Hematopoietic multipotent progenitor cell treated with erythropoietin and hydrocortisone succinate and interleukin-3 and kit ligand, for 8 days (in vitro differentiated cells): ENCODE results near the gene MAP2K5.

ENCODE experiments used
- DNase-seq: peaks from one replicate; pipeline ENCODE4 v3.0.0-alpha.2; 2015

The MAP2K5 gene

GRCh38 chr15:67788986-67789385 is 246.5 kb downstream of the MAP2K5 start:
- DNase-seq = no peak

- DNase-seq = no peak
These were observed 248.3 kb downstream of the MAP2K5 start for GRCh38 chr15:67790610-67791319.

DNA sequence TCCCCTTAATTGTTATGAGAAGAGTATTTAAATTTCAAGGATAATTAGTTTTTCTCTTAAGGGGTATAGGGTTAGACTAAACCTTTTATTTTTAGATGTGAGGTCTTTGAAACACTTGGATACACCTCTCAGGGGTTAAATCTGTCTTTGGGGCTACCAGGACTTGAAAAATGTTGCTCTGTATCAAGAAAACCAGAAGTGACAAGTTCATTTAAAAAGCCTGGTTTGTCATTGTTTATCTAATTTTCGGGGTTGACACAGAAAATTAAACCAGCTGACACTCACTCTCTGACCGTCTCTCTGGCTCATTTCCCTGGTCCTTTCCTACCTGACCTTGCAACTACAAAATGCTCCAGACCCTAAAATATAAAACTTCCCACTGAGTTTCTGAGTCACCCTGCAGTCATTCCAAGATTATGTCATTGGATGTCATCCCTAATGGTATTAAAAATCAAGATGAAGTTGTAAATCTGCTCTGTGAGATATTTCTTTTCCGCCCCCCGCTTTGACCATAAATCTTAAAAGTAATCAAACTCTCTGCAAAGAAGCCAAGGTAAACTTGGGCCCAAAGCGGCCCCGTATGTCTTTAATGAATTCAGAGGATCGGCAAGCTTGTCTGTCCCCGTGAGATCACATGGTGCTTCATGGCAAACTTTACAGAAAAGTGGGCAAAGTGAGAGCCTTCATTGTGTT is 249.9 kb downstream of the MAP2K5 start:
- no peak for DNase-seq

DNA sequence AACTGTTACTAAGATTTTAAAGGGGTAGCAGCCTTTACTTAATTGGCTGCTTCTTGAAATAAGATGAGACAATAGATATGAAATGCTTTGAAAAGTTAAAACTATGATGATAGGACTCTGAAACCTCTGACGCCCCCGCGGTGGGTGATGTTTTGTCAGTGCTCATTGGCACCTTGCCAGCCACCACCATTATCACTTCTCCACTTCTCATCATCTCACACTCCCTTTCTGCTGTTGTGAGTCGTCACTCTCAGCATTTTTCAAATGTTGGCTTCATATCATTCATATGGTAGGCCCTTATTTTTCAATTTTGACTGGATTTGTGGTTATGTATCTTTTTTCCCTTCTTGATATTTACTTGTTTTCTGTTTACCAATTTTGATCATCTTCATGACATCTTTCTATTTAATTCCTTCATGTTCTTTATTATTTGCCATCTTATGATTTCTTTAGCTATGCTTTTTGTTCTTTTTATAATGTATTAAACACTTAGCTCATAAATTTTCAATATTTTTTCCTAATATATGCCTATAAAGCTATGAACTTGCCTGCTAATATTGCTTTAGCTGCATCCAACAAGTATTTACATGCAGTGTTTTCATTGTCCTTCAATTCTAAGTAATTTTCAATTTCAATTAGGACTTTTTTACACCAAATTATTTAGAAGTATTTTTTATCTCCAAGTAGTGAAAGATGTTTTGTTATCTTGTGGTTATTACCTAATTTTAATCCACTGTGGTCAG is 252.5 kb downstream of the MAP2K5 start:
- peak; percentile 39 for DNase-seq

DNA sequence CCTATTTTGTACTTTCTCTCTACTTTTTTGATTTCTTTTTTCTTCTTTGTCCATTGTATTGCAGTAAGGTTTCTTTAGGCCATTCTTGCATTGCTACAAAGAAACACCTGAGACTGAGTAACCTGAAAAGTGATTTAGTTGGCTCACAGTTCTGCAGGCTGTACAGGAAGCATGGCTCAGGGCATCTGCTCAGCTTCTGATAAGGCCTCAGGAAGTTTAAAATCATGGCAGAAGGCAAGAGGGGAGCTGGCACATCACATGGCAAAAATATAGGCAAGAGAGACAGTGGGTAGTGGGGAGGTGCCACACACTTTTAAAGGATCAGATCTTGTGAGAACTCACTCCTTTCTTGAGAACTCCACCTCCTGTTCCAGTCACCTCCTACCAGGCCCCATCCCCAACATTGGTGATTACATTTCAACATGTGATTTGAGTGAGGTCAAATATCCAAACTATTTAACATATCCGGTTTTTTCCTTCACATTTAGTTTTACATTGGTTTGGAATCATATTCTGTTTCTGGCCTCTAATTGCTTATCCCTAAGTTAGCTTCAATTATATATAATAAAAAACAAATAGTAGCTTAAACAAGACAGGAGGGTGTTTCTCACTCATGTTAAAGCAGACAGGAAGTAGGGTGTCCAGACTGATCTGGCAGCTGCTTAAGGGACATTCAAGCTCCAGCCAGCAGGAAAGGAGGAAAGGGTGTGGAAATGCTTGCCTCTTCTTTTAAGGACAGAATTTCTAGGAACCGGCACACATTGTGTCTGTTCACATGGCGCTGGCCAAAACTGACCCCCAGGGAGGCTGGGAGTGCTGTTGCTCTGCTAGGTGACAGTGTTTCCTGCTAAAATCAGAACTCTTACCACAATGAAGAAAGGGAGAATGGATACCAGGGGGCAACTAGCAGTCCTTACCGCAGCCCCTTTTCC is 254.0 kb downstream of the MAP2K5 start:
- DNase-seq = no peak

GRCh38 chr15:67799801-67800205 is 257.3 kb downstream of the MAP2K5 start:
- peak; percentile 35 for DNase-seq

- DNase-seq = no peak
These were observed 258.6 kb downstream of the MAP2K5 start for GRCh38 chr15:67801142-67801541.

- DNase-seq = no peak
These were observed 259.7 kb downstream of the MAP2K5 start for GRCh38 chr15:67801926-67802914.

- no peak for DNase-seq
These were observed 260.8 kb downstream of the MAP2K5 start for GRCh38 chr15:67803299-67803698.

DNA sequence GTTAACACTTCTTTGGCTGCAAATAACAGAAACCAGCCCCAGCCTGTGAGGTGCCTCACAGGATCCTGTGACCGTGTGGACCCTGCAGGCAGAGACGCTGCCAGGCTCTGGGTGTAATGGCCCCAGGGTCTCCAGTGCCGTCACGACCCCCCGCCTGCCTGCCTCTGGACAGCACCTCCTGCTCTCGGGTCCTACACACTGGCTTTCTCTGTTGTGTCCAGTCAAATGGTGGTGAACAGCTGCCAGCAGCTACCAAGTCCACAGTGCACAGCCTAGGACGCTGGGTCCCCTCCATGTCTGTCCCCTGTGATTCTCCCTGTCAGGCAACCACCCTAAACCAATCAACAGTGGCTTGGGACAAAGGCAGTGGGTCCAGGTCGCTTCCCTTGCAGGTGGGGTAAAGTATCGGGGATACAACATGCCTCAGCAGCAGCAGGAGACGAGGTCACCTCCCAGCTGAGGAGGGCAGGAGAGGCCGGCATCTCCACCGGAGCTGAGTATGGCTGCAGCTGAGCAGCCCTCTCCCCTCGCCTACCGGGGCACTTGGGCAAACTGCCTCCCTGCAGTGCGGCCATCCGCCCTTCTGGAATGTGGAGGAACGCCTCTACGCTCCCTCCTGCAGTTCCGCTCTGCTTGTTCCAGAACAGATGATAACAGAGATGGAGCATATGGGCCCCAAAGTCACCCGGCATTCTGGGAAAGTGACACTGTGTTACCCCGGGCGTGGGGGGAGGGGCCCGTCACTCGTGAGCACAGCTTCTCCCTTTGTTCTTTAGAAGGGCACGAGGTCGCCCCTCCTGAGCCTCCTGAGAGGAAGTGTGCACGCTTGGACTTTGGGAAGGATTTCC is 261.7 kb downstream of the MAP2K5 start:
- DNase-seq = no peak

DNA sequence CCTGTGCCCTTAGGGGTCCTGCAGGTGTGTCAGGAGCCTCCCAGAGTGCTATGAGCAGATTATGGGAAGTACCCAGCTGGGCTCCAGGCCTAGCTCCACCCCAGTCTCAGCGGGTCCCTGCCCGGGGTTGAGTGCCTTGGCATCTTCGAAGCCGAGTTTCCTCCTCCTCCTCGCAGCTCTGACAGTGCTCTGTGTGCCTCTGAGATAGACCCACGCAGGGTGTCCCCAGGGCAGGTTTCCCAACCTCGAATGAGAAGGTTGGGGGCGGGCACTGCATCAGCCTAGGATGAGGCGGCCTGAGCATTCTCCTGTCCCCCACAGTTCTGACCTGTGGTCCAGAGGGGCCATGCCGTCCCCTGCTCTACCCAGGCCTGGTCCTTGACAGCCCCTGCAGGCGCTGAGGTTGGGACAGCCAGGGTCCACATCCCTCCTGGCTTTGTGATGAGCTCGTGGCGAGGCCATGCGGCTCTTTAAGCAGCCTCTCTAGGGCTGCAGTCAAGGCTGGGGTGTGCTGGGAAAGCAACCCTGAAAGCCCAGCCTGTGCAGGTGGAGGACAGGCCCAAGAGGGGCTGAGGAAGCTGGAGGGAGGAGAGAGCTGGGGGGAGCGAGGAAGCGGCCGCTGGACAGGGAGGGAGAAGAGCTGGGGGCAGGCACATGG is 262.6 kb downstream of the MAP2K5 start:
- DNase-seq = no peak

DNA sequence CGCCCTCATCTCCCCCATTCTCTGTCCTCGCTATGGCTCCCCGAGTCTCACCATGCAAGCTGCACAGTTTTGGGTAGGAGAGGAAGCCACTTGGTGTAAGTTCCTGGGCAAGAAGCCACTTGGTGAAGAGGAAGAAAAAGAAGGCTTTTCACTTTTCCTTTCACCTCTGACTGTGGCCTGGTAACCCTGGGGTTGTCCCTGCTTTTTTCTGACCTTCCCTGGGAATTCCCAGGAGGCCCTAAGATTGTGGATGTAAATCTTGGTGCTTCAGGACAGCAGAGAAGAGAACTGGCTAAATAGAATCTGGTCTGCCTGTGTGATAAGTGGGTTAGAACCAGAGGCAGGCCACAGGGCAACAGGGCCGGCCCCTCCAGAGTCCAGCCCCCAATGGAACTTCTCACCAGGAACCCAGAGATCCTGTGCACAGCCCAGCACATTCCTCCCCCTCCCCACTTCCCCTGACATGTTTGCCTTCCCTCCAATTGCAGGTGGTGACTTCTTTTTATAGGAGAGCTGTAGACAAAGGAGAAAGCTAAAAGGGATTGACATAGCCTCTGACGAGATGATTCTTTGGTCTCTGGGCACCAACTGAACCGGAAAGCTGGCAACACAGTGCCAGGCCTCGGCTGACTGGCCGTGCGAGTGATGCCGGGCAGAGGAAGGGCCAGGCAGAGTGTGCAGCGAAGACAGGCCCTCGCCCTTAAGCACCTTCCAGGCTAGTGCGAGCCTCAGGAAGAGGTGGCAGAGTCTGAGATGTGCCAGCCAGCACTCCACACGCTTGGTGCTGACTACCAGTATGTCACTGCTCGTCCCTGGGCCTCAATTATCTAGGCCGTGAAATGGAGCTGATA is 263.4 kb downstream of the MAP2K5 start:
- no peak for DNase-seq

GRCh38 chr15:67806536-67806935 is 264.0 kb downstream of the MAP2K5 start:
- no peak for DNase-seq

- no peak for DNase-seq
These were observed 264.6 kb downstream of the MAP2K5 start for GRCh38 chr15:67807141-67807540.

GRCh38 chr15:67807836-67808235 is 265.3 kb downstream of the MAP2K5 start:
- no peak for DNase-seq

DNA sequence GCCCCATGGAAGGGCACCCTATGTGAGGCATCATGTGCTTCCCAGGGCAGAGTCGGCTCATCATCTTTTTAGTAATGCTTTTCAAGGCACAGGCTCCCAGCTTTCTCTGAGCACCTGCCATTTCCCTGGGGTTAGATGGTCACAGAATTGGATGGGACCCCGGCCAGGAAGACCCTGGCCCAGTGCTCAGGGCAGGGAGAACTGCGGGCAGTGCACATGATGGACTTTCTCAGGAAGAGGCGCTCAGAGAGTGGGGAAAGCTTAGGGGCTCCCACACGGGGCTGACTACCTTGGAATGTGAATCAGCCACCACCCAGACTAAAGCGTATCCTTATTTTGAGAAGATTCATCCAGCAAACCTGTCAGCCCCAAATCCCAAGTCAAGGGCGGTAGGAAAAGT is 266.3 kb downstream of the MAP2K5 start:
- no peak for DNase-seq

GRCh38 chr15:67809441-67809840 is 266.9 kb downstream of the MAP2K5 start:
- DNase-seq = no peak

DNA sequence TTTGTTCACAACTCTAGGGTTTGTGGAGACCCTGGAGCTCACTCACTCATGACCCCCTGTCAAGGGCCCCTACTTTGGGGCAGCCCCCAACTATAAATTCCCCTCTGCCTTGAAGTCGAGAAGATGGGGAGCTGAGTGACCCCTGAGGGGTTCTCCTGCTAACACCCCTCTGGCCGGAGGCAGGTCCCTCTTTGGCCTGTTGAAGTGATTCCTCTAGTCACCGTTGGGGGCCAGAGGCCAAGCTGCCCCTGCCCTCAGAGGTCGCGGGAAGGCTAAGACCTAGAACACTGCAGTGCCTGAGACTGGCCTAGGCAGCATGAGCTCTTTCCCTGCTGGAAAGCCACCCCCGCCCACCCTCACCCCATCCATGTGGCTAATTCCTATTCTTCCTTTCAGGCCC is 267.4 kb downstream of the MAP2K5 start:
- no peak for DNase-seq

DNA sequence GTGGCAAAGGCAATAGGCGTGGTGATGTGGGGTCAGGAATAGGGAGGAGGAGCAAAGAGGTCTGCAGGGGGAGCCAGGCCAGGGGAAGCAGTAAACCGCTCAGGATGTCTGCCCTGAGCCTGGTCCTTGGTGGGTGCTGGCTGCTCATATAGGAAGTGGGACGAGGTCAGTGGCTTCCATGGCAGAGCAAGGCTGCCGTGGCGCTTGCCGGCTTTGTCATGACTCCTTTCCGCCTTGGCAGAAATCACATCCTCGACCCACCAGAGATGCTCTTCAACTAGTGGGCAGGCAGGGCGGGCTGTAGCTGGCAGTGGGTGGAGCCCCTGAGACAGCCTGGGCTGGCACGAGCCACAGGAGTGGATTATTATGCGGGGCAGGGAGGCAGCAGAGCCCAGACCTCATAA is 269.7 kb downstream of the MAP2K5 start:
- DNase-seq = no peak
